Esophagus muscularis mucosa (tissue), 3 donors: Measurements from ENCODE around the gene PGC.

Experiments
- CTCF ChIP-seq, 3 experiments: fragments of 200-600 bp in 2 of 3; fragments of 450-650 bp in 1 of 3; sonication (generic) in 2 of 3; IDR thresholded peaks; one replicate each; pipeline ENCODE4 v1.5.1; 2017 to 2019; ENCODE audit warnings: antibody characterized with exemption in 3 of 3, mild to moderate bottlenecking in 2 of 3, moderate library complexity in 1 of 3
- POLR2A ChIP-seq: fragments of 450-650 bp; IDR thresholded peaks from one replicate; pipeline ENCODE4 v1.6.1; 2017; ENCODE audit warnings: antibody characterized with exemption, moderate library complexity, mild to moderate bottlenecking, low read depth
- POLR2AphosphoS5 ChIP-seq, 2 donors: sonication (generic); formaldehyde crosslinking; IDR thresholded peaks; one replicate each; pipeline ENCODE4 v1.6.1; 2017; ENCODE audit warnings: antibody characterized with exemption in 2 of 2

GRCh38 chr6:41696788-41697187 lies 50.4 kb downstream of the PGC start:
- TF ChIP-seq POLR2AphosphoS5 (IDR thresholded peaks at IDR 0.05) (no peak), CTCF (IDR thresholded peaks at IDR 0.05) (no peak), POLR2A (no peak)
